GM20431 (cell line): ENCODE results near the gene TEX22.

Experiments
- in situ Hi-C: fragments of 300-500 bp; cut with MseI, MboI; formaldehyde crosslinking; loops from one replicate; pipeline ENCODE4 v1.15.0; 2020; ENCODE audit warnings: low sequenced_read_pairs; ENCODE audit not compliant: unreplicated experiment

Gene TEX22

DNA sequence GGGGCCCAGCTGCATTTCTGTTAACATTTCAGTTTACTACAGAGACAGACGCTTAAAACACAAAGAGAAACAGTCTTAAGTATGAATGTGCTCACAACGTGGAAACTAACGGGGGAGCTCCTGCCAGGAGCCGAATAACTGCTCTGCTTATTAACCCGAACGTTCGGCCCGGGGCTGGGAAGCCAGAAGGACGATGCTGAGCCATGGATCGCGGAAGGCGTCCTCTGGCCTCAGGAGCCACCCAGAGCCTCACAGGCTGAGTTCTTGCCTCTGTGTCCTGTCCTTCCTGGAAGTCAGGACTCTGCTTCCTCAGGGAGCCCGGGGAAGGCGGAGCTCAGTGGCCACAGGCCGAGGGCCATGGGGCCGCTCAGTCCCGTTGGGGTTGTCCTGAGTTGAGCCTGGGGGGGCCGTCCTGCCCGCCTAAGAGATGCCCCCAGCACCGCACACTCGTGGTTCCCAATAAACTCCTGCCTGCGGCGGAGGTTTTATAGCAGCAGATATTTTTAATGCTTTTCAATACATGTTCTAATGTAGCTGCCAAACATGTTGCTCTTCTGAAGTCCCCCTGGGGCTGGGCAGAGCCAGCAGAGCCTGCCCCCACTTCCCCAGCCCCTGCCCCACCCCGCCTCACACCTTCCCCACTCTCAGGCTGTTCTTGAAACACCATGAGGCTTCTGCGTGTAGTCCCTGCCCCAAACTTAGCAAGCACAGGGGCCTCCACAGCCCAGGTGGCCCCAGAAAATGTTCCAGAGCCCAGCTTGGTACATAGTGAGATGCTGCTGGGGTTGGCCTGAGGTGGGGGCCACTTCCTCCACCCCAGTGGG is 3.4 kb upstream of the TEX22 start:
- in situ Hi-C loops: no loop called here

DNA sequence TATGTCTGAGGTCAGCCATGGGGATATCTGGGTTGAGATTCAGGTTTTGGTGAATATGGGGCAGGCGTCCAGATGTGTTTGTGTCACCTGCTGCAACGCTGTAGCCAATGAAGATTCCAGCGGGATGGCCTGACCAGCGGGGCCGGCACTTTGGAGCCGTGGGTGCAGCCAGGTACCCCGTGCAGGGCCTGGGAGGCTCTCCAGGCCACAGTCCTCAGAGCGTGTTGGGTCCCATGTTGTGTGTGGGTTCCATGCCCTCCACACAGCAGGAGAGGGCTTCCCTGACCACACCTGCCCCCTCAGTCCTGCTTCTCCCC is 2.8 kb upstream of the TEX22 start:
- in situ Hi-C loops: no loop called here

DNA sequence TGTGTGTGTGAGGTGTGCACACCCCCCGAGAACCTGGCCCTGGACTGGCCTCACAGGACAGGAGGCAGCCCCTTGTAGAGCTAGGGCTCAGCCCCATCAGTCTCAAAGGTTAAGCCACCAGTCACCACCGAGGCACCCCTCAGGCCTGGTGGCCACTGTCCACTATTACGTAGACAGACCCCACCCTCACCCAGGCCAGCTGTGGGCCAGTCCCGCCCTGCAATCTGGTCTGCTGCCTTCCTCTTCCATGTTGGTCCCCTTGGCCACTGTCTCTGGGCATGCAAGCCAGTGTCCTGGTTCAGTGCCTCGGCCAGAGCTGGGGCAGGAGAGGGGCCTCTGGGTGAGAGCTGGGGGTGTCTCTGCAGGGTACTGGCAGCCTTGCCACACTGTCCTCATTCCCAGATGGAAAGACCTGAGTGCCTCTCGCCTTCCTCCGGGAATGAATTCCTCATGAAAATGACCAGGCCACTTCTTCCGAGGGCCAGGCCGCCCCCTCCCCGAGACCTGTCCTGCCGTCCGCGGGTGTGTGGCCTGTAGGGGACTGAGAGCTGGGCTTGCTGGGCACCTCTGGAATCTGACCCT is 897 bp upstream of the TEX22 start:
- in situ Hi-C loops: no loop called here

DNA sequence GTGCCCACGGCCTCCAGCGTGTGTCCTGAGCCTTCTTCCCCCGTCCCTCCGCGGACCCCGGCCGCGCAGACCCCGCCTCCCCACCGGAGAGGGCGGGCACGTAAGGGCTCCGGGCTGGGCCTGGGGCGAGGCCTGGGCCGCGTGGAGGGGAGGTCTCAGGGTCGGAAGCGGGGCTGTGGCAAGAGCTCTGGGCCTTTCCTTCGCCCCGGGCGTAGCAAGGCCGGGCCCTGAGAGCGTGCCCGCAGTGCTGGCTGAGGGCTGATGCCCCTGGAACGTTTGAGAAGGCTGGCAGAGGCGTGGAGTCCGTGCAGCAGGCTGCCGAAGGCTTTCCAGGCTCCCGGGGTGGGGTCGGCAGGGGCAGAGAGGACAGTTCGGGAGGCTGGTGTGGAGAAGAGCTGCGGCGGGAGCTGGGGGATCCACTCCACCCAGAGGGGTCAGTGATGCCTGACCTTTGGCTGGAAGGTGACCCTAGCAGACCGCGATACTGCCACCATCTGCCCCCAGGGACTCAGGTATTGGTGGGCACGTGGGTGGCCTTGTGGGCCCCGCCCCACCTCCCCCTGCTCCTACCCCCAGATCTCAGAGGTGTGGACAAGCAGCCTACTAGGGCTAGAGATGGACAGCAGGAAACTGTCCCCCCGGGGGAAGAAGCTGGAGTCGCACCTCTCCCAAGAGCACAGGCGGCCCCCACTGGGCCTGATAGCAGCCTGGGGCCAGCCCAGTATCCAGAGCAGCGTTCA is 558 bp downstream of the TEX22 start:
- in situ Hi-C loops: no loop called here

DNA sequence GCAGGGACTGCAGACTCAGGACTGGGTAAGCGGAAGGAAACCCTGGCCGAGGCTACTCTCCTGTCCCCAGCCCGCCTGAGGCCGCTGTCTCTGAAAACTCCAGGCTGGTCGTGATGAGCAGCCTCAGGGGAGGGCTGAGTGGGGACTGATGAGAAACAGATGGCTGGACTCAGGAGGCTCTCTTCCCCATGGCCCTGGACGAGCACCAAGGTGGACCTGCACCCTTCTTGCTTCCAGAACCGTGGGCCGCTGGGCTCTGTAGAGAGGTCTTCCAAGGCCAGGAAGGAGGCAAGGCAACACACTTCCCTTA is 1.1 kb downstream of the TEX22 start:
- in situ Hi-C loops: no loop called here

DNA sequence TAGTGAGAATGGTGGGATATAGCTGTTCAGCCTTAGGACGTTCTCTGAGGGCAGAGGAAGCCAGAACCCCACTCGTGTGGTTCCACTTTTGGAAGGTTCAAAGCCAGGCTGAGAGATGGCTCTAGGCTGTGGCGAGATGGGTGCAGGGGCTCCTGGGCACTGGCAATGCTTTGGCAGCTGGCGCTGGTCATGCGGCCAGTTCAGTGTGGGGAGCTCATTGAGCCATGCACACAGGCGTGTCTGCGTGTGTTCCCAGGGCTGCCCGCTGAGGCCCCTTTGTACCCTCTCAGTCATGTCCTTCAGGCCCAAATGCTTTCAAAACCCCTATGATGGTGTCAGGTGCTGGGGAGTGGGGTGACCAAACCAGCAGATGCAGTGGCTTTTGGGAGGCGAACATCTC is 1.7 kb downstream of the TEX22 start:
- in situ Hi-C loops: no loop called here

DNA sequence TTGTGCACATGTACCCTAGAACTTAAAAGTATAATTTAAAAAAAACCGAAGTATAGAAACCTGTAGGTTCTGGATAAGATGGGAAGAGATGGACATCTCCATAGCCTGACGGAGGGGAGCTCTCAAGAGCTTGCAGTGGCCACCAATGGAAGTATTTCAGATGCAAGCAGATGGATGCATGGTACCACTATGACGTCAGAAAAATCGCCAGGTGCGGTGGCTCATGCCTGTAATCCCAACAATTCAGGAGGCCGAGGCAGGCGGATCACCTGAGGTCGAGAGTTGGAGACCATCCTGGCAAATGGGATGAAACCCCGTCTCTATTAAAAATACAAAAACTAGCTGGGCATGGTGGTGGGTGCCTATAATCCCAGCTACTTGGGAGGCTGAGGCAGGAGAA is 3.4 kb downstream of the TEX22 start:
- in situ Hi-C loops: no loop called here

DNA sequence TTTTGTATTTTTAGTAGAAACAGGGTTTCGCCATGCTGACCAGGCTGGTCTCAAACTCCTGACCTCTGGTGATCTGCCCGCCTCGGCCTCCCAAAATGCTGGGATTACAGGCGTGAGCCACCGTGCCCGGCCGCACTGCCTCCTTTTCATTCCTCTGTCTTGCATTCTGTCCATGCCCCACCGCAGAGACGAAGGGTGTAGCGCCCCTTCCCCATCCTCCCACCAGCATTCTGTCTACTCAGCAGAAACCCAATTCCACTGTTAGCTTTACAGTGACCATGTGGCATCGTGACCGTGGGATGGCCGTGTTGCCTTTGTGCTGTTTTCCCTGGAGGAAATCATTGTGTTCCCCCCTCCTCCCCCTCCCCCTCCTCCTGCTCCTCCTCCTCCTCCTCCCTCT is 10.3 kb downstream of the TEX22 start:
- in situ Hi-C loops: no loop called here

DNA sequence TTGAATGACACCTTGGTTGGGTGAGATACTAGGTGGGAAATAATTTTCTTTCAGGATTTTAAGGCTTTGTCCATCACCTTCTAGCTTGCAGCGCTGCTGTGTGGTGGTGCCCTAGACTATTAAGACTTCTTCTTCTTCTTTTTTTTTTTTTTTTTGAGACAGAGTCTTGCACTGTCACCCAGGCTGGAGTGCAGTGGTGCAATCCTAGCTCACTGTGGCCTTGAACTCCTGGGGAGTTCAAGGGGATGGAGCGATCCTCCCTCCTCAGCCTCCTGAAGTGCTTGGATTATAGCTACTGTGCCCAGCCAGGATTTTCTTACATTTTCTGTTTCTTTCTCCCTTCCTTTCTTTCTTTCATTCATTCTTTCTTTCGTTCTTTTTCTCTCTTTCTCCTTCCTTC is 11.0 kb downstream of the TEX22 start:
- in situ Hi-C loops: no loop called here

DNA sequence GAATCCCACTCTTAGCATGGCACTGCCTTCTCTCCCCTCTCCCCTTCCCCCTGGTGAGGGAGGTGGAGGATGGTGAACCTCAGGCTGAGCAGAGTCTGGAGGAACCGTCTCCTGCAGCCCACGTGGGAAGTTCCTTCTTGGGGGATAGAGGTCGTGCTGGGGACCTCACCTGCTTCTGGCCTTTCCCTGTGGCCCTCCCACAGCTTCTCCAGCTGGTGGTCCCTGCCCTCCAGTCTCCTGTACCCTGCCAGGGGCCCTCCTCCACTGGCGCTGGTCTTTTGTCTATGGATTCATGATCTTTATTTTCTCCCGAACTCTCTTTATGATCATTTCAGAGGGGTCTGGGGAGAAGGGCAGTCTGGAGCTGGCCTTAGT is 12.3 kb downstream of the TEX22 start:
- in situ Hi-C loops: no loop called here

DNA sequence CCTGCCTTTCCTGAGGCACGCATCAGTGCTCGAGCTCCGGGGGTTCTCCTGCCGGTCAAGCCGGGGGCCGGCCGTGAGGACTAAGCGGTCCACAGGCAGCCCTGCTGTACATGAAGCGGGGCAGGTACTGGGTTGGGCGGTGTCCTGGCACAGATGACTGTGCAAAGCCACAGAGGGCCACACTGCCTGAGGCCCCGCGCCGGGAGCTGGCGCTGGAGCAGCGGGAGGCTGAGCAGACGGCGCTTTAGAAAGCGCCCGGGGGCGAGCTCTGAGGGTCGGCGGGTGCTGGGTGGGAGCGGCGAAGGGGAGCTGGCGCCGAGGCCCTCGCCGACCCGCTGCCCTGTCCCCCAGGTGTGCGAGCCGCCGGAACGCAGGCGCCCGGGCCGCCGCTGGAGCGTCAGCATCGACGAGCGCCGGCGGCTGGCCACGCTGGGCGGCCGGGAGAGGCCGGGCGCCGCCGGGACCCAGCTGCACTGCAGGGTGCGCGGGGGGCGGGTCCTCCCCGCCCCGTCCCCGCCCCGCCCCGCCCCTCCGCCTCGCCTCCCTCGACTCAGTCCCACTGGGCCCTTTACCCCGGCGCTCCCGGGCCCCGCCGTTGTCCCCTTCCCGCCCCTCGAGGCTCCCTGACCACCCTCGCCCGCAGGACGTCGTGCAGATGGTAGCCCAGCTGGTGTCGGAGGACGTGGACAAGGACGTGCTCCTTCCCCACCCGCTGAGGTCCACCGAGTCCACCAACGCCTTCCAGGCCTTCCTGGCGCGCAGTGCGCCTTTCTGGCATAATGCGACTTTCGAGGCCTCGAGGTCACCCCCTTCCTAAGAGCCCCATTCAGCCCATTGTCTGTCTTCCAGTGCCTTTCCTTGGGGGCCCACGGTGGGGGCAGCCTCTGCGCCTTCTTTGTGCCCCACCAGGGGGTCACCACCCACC is 12.9 kb downstream of the TEX22 start:
- in situ Hi-C loops: no loop called here

DNA sequence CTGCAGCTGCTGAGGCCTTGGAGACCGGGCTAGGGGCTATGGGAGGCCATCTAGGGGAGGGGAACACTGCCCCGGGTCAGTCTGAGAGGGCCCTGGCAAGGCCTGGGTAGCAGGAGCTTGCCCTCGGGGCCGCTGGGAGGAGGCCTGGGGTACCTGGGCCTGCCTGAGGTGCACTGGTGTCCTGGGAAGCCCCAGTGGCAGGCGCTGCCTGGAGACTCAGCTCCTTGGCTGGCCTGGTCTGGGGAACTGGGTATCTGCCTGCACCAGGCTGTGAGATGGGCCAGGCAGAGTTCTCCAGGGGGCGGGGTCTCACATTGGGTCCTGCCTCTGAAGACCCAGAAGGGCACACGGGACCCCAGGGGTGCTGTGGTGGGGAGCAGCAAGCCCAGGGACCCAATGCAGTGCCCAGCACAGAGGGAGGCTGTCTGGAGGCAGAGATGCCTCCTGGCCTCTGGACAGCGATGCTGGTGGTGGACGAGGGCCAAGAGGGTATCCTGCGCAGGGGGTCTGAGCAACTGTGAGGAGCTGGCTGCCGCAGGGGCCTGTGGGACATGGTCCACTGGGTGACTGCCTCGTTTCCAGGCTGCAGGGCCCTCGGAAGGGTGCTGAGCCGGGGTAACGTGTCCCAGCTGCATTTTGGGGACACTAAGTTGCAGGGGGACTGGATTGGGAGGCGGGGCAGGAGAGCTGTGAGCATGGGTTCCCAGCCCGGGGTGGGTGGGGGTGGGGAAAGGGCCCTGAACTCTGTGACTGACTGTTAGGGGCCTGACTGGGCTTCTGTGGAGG is 13.8 kb downstream of the TEX22 start:
- in situ Hi-C loops: no loop called here

DNA sequence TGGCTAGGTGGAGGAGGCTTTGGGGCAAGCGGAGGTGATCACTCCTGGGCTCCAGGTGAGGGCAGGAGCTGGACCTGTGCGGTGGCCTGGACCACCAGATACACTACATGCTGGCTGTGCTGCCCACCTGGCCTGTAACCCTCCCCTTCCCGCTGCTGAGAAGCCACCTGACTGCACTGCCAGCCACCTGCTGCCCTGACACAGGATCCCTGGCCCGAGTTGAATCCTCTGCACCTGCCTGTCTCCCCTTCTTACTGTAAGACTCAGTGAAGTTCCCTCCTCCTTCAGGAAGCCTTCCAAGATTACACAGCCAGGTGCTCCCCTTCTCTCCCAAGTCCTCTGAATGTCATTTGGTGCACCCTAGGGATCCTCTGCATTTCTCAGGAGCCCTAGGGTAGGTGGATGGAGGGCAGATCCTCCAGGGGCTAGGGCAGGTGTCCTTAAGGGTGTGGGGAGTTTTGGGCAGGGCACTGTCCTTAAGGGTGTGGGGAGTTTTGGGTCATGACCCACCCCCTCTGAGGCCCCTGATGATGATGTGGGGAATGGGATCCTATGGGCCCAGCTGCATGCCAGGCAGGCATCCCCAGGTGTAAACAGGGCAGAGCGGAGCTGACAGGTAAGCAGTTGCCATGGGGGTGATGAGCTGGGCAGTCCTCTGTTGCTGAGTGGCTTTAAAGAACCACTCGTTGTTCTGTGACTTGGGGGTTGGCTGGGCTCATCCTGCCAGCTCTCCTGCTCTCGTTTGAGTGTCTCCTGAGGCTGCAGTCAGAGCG is 14.6 kb downstream of the TEX22 start:
- in situ Hi-C loops: no loop called here

DNA sequence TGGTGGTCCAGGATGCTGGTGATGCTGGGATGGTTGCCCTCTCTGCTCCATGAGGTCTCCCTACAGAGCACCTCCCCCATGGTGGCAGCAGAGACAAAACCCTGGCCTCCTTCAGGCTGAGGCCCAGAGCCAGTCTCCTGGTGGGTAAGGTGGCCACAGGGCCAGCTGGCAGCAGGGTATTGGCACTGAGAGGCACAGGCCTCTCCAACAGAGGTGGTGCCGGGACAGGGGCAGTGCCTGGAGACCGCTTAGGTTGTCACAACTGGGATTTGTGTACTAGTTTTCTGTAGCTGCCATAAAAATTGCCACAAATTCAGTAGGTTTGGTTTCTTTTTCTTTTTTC is 15.2 kb downstream of the TEX22 start:
- in situ Hi-C loops: no loop called here

DNA sequence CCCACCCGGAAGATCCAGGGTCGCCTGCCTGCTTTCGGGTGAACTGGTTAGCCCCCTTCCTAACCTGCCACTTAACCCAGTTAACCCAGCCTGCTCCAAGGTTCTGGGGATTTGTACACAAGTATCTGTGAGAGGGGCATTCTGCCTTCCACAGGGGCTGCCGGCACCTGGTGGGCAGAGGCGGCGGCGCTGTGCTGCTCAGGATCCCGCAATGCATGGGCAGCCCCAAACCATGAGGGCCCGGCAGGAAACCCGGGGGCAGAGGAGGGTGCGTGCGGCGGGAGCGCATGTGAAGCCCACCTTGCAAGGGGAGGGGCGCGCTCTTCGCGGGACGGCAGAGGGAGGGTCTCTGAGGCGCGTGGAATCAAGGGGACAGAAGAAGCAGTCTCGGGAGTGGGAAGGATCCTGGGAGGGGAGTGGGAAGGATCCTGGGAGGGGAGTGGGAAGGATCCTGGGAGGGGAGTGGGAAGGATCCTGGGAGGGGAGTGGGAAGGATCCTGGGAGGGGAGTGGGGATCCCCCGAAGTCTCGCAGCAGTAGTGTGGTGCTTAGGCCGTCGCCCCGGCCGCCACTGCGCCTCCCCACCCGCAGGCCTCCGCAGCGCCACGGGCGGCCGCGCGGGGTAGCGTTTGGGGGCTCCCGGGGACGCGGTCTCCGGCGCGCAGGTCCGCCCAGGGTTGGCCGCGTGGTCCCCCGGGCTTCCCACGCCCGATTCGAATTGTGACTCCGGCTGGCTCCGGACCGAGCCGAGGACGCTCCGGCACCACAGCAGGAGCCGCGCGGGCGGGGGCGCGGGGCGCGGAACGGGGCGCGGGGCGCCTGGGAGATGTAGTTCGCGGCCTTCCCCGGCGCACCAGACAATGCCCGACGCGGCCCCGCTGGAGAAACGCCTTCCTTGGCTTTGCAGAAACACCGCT is 16.4 kb downstream of the TEX22 start:
- in situ Hi-C loops: no loop called here

DNA sequence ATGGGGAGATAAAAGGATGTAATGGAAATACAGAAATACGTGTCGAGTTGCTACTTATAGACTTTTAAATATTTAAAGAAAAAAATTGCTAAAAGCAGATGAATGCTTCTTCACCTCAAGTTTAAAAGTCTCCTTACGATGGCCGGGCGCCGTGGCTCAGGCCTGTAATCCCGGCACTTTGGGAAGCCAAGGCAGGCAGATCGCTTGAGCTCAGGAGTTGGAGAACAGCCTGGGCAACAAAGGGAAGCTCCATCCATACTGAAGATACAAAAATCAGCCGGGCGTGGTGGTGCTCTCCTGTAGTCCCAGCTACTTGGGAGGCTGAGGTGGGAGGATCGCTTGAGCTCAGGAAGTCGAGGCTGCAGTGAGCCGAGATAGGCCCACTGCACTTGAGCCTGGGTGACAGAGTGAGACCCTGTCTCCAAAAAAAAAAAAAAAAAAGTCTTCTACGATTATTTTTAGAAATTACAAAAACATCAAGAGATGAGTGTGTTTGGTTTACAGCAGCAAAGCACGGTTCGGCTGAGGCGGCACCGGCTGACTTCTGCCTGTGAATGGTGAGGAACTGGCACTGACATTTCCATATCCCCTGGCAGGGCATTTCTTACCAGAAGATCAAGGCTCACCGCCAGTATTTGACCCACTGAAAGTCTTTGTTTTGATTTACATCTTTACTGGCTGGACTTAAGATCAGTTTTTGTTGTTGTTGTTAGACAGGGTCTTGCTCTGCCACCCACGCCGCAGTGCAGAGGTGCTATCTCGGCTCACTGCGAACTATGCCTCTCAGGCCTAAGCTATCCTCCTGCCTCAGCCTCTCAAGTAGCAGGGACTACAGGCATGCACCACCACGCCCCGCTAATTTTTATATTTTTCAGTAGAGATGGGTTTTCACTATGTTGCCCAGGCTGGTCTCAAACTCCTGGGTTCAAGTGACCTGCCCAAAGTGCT is 17.4 kb downstream of the TEX22 start:
- in situ Hi-C loops: no loop called here

DNA sequence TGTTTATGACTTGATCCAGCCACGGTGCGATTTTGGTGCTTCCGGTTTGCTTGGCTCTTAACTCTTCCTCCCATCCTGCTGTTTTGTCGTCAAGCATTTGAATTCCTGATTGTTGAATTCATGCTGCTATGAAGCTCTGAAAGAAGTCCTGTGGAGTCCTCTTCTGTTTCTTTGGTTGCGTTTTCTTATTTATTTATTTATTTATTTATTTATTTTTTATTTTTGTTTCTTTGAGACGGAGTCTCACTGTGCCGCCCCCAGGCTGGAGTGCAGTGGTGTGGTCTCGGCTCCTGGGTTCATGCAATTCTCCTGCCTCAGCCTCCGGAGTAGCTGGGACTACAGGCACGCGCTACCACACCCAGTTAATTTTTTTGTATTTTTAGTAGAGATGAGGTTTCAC is 18.3 kb downstream of the TEX22 start:
- in situ Hi-C loops: no loop called here
